Heart right ventricle (tissue), 16 donors: Measurements from ENCODE around the gene SULF2. TPM values are rescaled to one million over a fixed set of nuclear protein-coding genes. Genes with fewer than 3 reads are reported as not detected.
A peak's percentile ranks its signal among the peaks of the same experiment; 100 is the strongest.
"Not testable (repeated sequence)": the region's sequence is repeated elsewhere in the genome, so short reads cannot be mapped to it uniquely, and the experiment has no call there.

Experiments
- ATAC-seq, 8 donors: fragments of 200-7000 bp; cut with Tn5 transposase; one replicate each; pipeline ENCODE4 v1.9.1; 2020; ENCODE audit warnings: mild to moderate bottlenecking in 8 of 8, moderate library complexity in 8 of 8, moderate number of reproducible peaks in 1 of 8
- DNase-seq, 2 donors: peaks; one replicate each; pipeline ENCODE4 v3.0.0-alpha.2; 2020
- H3K27ac ChIP-seq, 10 donors: fragments of 200-600 bp; sonication (generic) in 2 of 10; one replicate each; pipeline versions ENCODE4 v1.5.0 to v1.8.0; 2020 to 2022; ENCODE audit warnings: mild to moderate bottlenecking in 3 of 10
- H3K27me3 ChIP-seq, 7 donors: fragments of 200-600 bp; one replicate each; pipeline ENCODE4 v1.8.0; 2021 to 2022; ENCODE audit warnings: mild to moderate bottlenecking in 2 of 7
- H3K36me3 ChIP-seq, 9 donors: fragments of 200-600 bp; sonication (generic) in 1 of 9; one replicate each; pipeline versions ENCODE4 v1.5.0 to v1.8.0; 2020 to 2022; ENCODE audit warnings: mild to moderate bottlenecking in 2 of 9
- H3K4me1 ChIP-seq, 9 donors: fragments of 200-600 bp; sonication (generic) in 1 of 9; one replicate each; pipeline versions ENCODE4 v1.5.0 to v1.8.0; 2020 to 2022; ENCODE audit warnings: mild to moderate bottlenecking in 4 of 9
- H3K4me3 ChIP-seq, 10 donors: fragments of 200-600 bp; sonication (generic) in 2 of 10; one replicate each; pipeline versions ENCODE4 v1.5.0 to v1.8.0; 2020 to 2022; ENCODE audit warnings: mild to moderate bottlenecking in 7 of 10, moderate library complexity in 2 of 10
- H3K9me3 ChIP-seq, 11 donors: fragments of 200-600 bp in 10 of 11; sonication (generic) in 2 of 11; one replicate each; pipeline versions ENCODE4 v1.5.0 to v1.8.0; 2013 to 2022; ENCODE audit warnings: mild to moderate bottlenecking in 2 of 11, control low read depth in 1 of 11, moderate library complexity in 1 of 11
- WGBS, 2 donors: extraction: QIAGEN DNeasy Blood & Tissue Kit; methylation state at CpG; one replicate each; pipeline ENCODE4 v1.1.7; 2013; ENCODE audit warnings: inconsistent platforms in 1 of 2; 5-methylcytosine and 5-hydroxymethylcytosine counted together
- intact Hi-C, 10 donors: fragments of 100-400 bp; cut with DNase I; formaldehyde crosslinking; loops; one replicate each; pipeline versions ENCODE4 v1.11.1 to v1.14.2; 2022
- long read RNA-seq, 3 donors: library from polyadenylated mRNA; unstranded; transcript quantifications; one replicate each; pipeline ENCODE4 v2.0.0, GENCODE V29; 2020 to 2021
- polyA plus RNA-seq, 2 donors: library from polyadenylated mRNA; stranded (reverse); fragments of 200-250 nt; gene quantifications; one replicate each; pipeline ENCODE4 v1.2.3, GENCODE V29; 2013
- total RNA-seq, 10 donors: library from RNA; stranded (reverse); fragmentation: NEBNext Ultra II Directional in 3 of 10; extraction: Animal tissue kit (Norgen Biotek cat#: 25700) in 3 of 10; gene quantifications; one replicate each; pipeline versions ENCODE4 v1.2.1 to v1.2.4, GENCODE V29; 2021 to 2023
- TF ChIP-seq, protein P1 (sequence below), 9 donors: fragments of 200-600 bp; sonication (generic) in 2 of 9; IDR thresholded peaks; one replicate each; pipeline versions ENCODE4 v1.5.0 to v1.8.0; 2021 to 2022; ENCODE audit warnings: antibody characterized with exemption in 9 of 9, mild to moderate bottlenecking in 5 of 9, moderate library complexity in 1 of 9
- donor health status: Arrhythmogenic right ventricular cardiomyopathy.
- donor health status: ischemic (EF 13 %, LVEDD 7.1; RV severe dilation, severe dysfunction).
- donor health status: healthy with polysubstance abuse.
- donor health status: DM: no; HTN: yes; CAD: no.
- donor health status: DM: no; HTN: no; CAD: no.
- donor health status: ischemic (EF 25% LVEDD 6.9; RV normal size, moderate dysfunction).
- donor health status: ischemic (EF 25% LVEDD 5.7; RV mildly dilated, moderate dysfunction).
- donor health status: healthy.
- donor health status: DM: yes; HTN: yes; CAD: no.
- donor health status: Ischemic cardiomyopathy.
- donor health status: ischemic (EF 35%, LVEDD 5.7; RV mildly dilated, moderate dysfunction).
- donor health status: nonischemic (EF 11% LVEDD 7.7; RV severe dilation, severe dysfunction).
- donor health status: DM: yes; HTN: yes; CAD: no.
- donor health status: PGD.
- donor health status: ischemic (EF 29% LVEDD 5.4; RV normal size, mild dysfunction).
- donor health status: nonischemic (EF 23%, LVEDD 6.1; RV moderate dilation, normal function).

Gene SULF2
- total RNA-seq (10 to 100 TPM; 16.7 to 39.9 (median 26.4) TPM), polyA plus RNA-seq (10 to 100 TPM; 21.0 to 40.6 TPM)
- long read RNA-seq, donor 1, full-length matches to known transcripts: 3 of 41 reads
- long read RNA-seq, donor 1, partial matches to known transcripts: 29 of 41 reads
- long read RNA-seq, donor 1, other reads (novel, unspliced or antisense): 9 of 41 reads
- long read RNA-seq, donor 2, full-length matches to known transcripts: 7 of 69 reads
- long read RNA-seq, donor 2, partial matches to known transcripts: 19 of 69 reads
- long read RNA-seq, donor 2, other reads (novel, unspliced or antisense): 43 of 69 reads
- long read RNA-seq, donor 3, full-length matches to known transcripts: 1 of 22 reads
- long read RNA-seq, donor 3, partial matches to known transcripts: 11 of 22 reads
- long read RNA-seq, donor 3, other reads (novel, unspliced or antisense): 10 of 22 reads

DNA sequence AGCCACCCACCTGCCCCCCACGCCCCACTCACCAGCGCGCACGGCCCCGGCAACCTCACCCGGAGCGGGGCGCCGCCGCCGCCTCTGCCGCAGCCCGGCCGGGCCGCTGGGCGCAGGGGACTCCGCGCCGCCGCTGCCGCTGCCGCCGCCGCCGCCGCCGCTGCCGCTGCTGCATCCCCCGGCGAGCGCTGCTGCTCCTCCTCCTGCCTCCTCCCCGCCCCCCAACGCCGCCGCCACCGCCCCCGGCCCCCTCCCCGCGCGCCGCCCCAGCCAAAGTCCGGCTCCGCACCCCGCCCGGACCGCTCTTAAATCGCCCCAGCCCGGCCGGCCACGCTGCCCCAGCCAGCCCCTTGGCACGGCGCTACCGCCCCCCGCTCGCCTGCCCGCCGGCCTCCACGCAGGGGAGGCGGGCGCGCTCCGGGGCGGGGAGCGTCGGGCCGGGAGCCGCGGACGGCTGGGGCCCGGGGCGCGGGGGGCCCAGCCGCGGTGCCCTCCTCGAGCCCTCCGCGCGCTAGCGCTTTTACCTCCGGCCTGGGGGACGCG is at the start of gene SULF2:
Gene SULF2 (minus strand): TSS at position 171 of the 543 bp plus-strand sequence. CDS start 28,118 bp downstream, outside the sequence.
- Histone ChIP-seq H3K27me3 (peaks cover 0 to 70% (median 10%) of the 10 kb centered on the region in 7 donors), H3K27ac (peak within 1 kb of the TSS; percentile 62 to 87 (median 85)), H3K4me3 (peak within 1 kb of the TSS; percentile 32 to 78 (median 67)), H3K4me1 (peaks cover 0 to 52% (median 21%) of the 10 kb centered on the region in 9 donors), H3K9me3 (no peaks in the 10 kb centered on the region), H3K36me3 (no peaks in the 10 kb centered on the region)
- intact Hi-C loops: loop anchor here in 7 of 10 donors (5.0 to 10.0 kb wide), 8 partner anchors 61 to 837 kb away; no protein-coding TSS in a partner anchor
- 1% methylated on average over 27 to 79 of the region's 82 CpGs for WGBS, 2 donors
- TF ChIP-seq, protein P1, sequence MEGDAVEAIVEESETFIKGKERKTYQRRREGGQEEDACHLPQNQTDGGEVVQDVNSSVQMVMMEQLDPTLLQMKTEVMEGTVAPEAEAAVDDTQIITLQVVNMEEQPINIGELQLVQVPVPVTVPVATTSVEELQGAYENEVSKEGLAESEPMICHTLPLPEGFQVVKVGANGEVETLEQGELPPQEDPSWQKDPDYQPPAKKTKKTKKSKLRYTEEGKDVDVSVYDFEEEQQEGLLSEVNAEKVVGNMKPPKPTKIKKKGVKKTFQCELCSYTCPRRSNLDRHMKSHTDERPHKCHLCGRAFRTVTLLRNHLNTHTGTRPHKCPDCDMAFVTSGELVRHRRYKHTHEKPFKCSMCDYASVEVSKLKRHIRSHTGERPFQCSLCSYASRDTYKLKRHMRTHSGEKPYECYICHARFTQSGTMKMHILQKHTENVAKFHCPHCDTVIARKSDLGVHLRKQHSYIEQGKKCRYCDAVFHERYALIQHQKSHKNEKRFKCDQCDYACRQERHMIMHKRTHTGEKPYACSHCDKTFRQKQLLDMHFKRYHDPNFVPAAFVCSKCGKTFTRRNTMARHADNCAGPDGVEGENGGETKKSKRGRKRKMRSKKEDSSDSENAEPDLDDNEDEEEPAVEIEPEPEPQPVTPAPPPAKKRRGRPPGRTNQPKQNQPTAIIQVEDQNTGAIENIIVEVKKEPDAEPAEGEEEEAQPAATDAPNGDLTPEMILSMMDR (IDR thresholded peaks at IDR 0.05): no peak
- ATAC-seq (peak in 5 of 8 donors; percentile 6 to 17 (median 12)), DNase-seq (peak; percentile 41 to 65)

DNA sequence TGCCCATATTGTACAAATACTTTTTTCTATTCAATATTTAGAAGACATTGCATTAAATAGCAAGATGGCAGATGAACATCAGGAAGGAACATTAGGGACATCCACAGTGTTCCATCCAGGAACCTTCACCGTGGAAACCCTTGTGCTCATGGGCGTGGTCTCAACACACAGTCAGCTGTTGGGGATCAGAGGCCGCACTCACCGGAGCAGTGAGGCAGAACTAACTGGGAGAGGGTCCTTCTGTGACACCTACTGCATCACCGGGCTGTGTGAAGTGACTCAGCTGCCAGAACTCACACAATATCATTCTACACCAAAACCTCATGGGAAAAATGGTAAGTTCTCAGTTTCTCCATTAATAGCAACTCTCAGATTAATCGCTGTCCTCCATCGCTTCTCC is 46.4 kb upstream of the SULF2 start:
- ATAC-seq, H3K4me3 ChIP-seq, DNase-seq, H3K27me3 ChIP-seq, H3K36me3 ChIP-seq, intact Hi-C loops, H3K4me1 ChIP-seq, H3K27ac ChIP-seq, H3K9me3 ChIP-seq: not testable (repeated sequence)
- no CpG with 5 or more reads among the region's 7 CpGs for WGBS, 2 donors

DNA sequence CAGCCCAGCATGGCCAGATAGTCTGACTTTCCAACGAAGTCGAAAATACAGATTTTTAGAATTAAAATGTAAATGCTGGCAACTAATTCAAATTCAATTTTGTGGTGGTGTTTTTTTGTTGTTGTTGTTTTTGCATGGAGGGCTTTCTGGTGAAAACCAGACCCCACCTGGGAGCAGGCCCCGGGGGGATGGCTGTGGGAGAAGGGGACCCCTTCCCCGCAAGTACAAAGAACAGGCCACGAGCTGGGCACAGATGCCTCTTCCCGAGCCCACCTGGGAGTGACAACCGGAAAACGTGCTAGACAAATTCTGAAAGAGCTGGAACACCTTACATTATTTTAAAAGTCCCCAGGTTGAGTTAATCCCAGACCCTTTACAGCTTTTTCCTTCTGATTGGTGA is 41.4 kb upstream of the SULF2 start:
- H3K9me3 ChIP-seq, H3K4me3 ChIP-seq, ATAC-seq, H3K4me1 ChIP-seq, DNase-seq, H3K27ac ChIP-seq, intact Hi-C loops, H3K36me3 ChIP-seq: not testable (repeated sequence)
- WGBS, 2 donors: 81 to 84% methylated on average over 7 to 8 of the region's 8 CpGs
- peaks cover 0 to 25% (median 8%) of the 10 kb centered on the region in 7 donors for H3K27me3 ChIP-seq

DNA sequence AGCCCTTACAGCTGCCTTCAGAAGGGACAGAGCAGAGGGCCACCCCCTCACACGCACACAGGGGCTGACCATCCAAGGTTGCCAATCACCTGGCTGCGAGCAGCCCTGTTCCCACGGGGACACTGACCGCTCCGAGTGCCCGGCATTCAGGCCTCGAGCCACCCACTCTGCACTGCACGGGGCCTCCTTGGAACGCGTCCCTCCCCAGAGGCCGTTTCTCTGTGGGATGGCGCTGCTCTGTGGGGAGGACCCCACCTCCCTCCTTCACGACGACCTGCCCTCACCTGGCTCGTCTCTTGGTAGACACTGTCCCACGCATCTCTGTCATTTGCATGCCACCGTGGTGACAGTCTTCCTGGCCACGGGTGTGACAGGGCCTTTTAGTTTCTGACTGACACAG is 40.7 kb upstream of the SULF2 start:
- H3K27ac ChIP-seq, H3K36me3 ChIP-seq, intact Hi-C loops, H3K9me3 ChIP-seq, ATAC-seq, H3K4me1 ChIP-seq, DNase-seq, H3K4me3 ChIP-seq: not testable (repeated sequence)
- 58 to 77% methylated on average over 14 to 17 of the region's 18 CpGs for WGBS, 2 donors
- H3K27me3 ChIP-seq: peaks cover 0 to 33% (median 15%) of the 10 kb centered on the region in 7 donors

DNA sequence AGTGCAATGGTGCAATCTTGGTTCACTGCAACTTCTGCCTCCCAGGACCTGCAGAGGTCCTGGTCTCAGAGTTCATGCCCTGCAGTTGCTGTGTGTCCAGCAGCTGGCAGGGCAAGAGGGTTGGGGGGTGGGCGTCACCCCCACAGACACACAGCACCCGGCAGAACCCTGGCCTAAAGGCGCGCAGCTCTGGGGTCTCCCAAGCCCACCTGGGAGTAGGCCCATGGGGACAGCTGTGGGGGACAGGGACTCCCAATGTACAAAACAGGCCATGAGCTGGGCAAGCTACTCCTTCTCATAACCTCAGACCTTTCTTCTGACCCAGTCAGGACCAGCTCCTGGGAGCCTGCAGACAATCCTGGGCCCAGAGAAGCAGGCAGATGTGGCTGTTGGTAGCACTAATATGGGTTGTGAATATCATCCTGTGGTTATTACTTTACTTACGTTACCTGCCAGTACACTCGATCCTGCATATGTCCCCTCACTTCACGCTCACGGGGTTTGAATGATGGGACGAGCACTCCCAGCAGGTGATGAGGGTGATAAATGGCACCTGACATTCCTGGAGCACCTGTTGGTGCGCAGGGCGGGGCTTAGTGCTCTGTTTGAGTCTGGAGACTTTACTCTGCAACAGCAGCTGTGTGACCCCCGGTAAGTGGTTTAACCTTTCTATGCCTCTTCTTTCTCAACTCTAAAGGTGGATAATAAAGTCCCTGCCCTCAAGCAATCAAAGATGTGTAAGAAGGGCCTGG is 39.9 kb upstream of the SULF2 start:
- Histone ChIP-seq H3K4me3 (no peak overlapping the region), H3K27ac (no peak overlapping the region), H3K27me3 (peaks cover 0 to 40% (median 19%) of the 10 kb centered on the region in 7 donors), H3K9me3 (no peaks in the 10 kb centered on the region), H3K4me1 (no peaks in the 10 kb centered on the region), H3K36me3 (no peaks in the 10 kb centered on the region)
- ATAC-seq: no peak
- intact Hi-C loops: no loop called here
- 89 to 92% methylated on average over 12 of the region's 12 CpGs for WGBS, 2 donors
- no peak for DNase-seq
- TF ChIP-seq, protein P1 (IDR thresholded peaks at IDR 0.05): no peak

DNA sequence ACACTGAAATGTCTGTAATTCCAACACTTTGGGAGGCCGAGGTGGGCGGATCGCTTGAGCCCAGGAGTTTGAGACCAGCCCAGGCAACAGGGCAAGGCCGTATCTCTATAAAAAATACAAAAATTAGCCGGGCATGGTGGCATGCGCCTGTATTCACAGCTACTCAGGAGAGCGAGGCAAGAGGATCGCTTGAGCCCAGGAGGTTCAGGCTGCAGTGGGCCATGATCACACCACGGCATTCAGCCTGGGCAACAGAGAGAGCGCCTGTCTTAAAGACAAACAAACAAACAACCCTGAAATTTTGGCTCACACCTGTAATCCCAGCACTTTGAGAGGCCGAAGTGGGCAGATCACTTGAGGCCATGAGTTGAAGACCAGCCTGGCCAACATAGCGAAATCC is 38.7 kb upstream of the SULF2 start:
- H3K27me3 ChIP-seq: peaks cover 0 to 48% (median 28%) of the 10 kb centered on the region in 7 donors
- intact Hi-C loops: loop anchor here in 3 of 10 donors (5.0 kb wide), 1 partner anchor 73 kb away; no protein-coding TSS in a partner anchor
- WGBS, 2 donors: 93 to 95% methylated on average over 12 of the region's 12 CpGs
- not testable (repeated sequence) for H3K4me3 ChIP-seq, H3K4me1 ChIP-seq, ATAC-seq, H3K36me3 ChIP-seq, H3K9me3 ChIP-seq, H3K27ac ChIP-seq, DNase-seq
